Measurements from ENCODE around the gene WWOX. TPM values are rescaled to one million over a fixed set of nuclear protein-coding genes. Genes with fewer than 3 reads are reported as not detected.

WWOX gene
- total and polyA plus RNA-seq, 2 of the 8 experiments (the other 6 are each of a cell fraction or from before 2014, with no cell fraction given): 5.4 to 16.7 TPM

GRCh38 chr16:78050734-78051400 lies 48.6 kb upstream of the WWOX start:
- no peak overlapping the region for H2BK15ac ChIP-seq (ENCODE audit: low read length)
- no peak overlapping the region for H2AFZ ChIP-seq (ENCODE audit: low read length)
- no peak overlapping the region for H3K4me3 ChIP-seq (ENCODE audit: extremely low read depth in 1 of 4, insufficient read depth in 2 of 4, low read depth in 3 of 4, low read length in 4 of 4)
- no peak overlapping the region for H3K18ac ChIP-seq (ENCODE audit: extremely low read depth, low read length)
- H3K27ac ChIP-seq (ENCODE audit: low read depth, low read length): no peak overlapping the region
- H3K27me3 ChIP-seq (replicated peaks in 1 of 4; ENCODE audit: control insufficient read depth in 3 of 4, extremely low read depth in 1 of 4, insufficient read depth in 3 of 4, low read length in 3 of 4): peaks cover 0 to 9% (median 6%) of the 10 kb centered on the region in 4 experiments; a peak in 4 of 7 replicates
- no peak overlapping the region for H4K5ac ChIP-seq (ENCODE audit: insufficient read length, low read depth, low read length)
- no peak overlapping the region for H3K56ac ChIP-seq (replicated peaks; ENCODE audit: insufficient read length, low read depth, low read length)
- H4K91ac ChIP-seq (replicated peaks; ENCODE audit: insufficient read length, low read length): no peak overlapping the region
- no peak overlapping the region for H4K8ac ChIP-seq (ENCODE audit: extremely low read depth, insufficient read depth, low read length)
- H3K79me1 ChIP-seq (ENCODE audit: low read depth, low read length): no peaks in the 10 kb centered on the region
- no peak for DNase-seq (ENCODE audit: low read depth in 1 of 2, low spot score in 2 of 2)
- H3K4me1 ChIP-seq (replicated peaks in 1 of 4; ENCODE audit: control insufficient read depth in 3 of 4, insufficient read depth in 4 of 4, low read length in 3 of 4): no peaks in the 10 kb centered on the region
- H3K4me2 ChIP-seq (ENCODE audit: insufficient read depth in 1 of 2, low read depth in 2 of 2, low read length in 2 of 2): no peak overlapping the region
- no peaks in the 10 kb centered on the region for H3K79me2 ChIP-seq (ENCODE audit: control insufficient read depth in 1 of 2, insufficient read depth in 2 of 2, low read length in 2 of 2)
- no peak overlapping the region for H2BK5ac ChIP-seq (ENCODE audit: low read depth, low read length)
- H4K20me1 ChIP-seq (replicated peaks in 1 of 2; ENCODE audit: control insufficient read depth in 1 of 2, insufficient read depth in 2 of 2, low read length in 2 of 2): no peaks in the 10 kb centered on the region
- no peak overlapping the region for H3K9ac ChIP-seq (replicated peaks in 1 of 4; ENCODE audit: extremely low read depth in 1 of 4, low read depth in 3 of 4, low read length in 3 of 4)
- H3K23ac ChIP-seq (ENCODE audit: insufficient read length): no peak overlapping the region
- H3K36me3 ChIP-seq (ENCODE audit: control insufficient read depth in 2 of 4, insufficient read depth in 4 of 4, low read length in 3 of 4): no peaks in the 10 kb centered on the region
- no peaks in the 10 kb centered on the region for H3K23me2 ChIP-seq (ENCODE audit: low read depth, low read length)
- H3K14ac ChIP-seq (ENCODE audit: insufficient read length): no peak overlapping the region
- WGBS, 2 experiments (ENCODE audit: extremely low coverage in 1 of 2, insufficient coverage in 1 of 2, insufficient read length in 1 of 2, insufficient replicate concordance in 2 of 2, low coverage in 1 of 2, low lambda C conversion rate in 2 of 2, missing lambda C conversion rate in 1 of 2): 80% methylated on average over 2 of the region's 2 CpGs; no CpG with 5 or more reads in 1 of the 2 experiments
- no peak overlapping the region for H2BK12ac ChIP-seq (ENCODE audit: low read depth, low read length)
- no peak overlapping the region for H2BK20ac ChIP-seq (ENCODE audit: low read length)
- no peak overlapping the region for H2AK5ac ChIP-seq (ENCODE audit: low read depth, low read length)
- FAIRE-seq: no peak
- H3K9me3 ChIP-seq (ENCODE audit: insufficient read depth in 2 of 2, low read depth in 1 of 2, low read length in 1 of 2): no peaks in the 10 kb centered on the region
- no peak overlapping the region for H3K4ac ChIP-seq (replicated peaks; ENCODE audit: insufficient read length, low read depth, low read length)
- ChIA-PET POLR2A (ENCODE audit: partially characterized antibody) (no interaction called here), CTCF (ENCODE audit: partially characterized antibody) (interaction anchor here (0.6 to 2.4 kb wide), 15 partner anchors 8 to 1349 kb away, joined by 3 to 10 read pairs (median 4); partner anchors contain the start of gene CLEC3A)
- no peak overlapping the region for H2BK120ac ChIP-seq (replicated peaks; ENCODE audit: low read depth, low read length)
- TF ChIP-seq CHD2 (IDR thresholded peaks at IDR 0.05; ENCODE audit: low read length) (no peak), TEAD4 (IDR thresholded peaks at IDR 0.05; ENCODE audit: low read depth, low read length) (no peak), RFX5 (IDR thresholded peaks at IDR 0.05; ENCODE audit: borderline replicate concordance, low read depth, low read length) (no peak), TCF12 (IDR thresholded peaks at IDR 0.05; ENCODE audit: low read depth, low read length) (no peak), MAFK (IDR thresholded peaks at IDR 0.05; ENCODE audit: low read depth, low read length) (no peak), CEBPB (IDR thresholded peaks at IDR 0.05; ENCODE audit: low read depth, low read length) (no peak), CREB1 (IDR thresholded peaks at IDR 0.05) (no peak), HDAC6 (IDR thresholded peaks at IDR 0.05; ENCODE audit: low read depth, low read length) (no peak), KDM4A (IDR thresholded peaks at IDR 0.05; ENCODE audit: low read depth, low read length, severe bottlenecking) (no peak), JUND (IDR thresholded peaks at IDR 0.05; ENCODE audit: low read length) (no peak), TBP (IDR thresholded peaks at IDR 0.05; ENCODE audit: low read depth, low read length) (no peak), SAP30 (IDR thresholded peaks at IDR 0.05; ENCODE audit: insufficient read depth, insufficient replicate concordance, low read length) (no peak), EP300 (IDR thresholded peaks at IDR 0.05; ENCODE audit: borderline replicate concordance in 1 of 2, low read depth in 2 of 2, low read length in 2 of 2) (no peak), CHD1 (IDR thresholded peaks at IDR 0.05; ENCODE audit: low read depth, low read length) (no peak), BACH1 (IDR thresholded peaks at IDR 0.05; ENCODE audit: low read length) (no peak)

Measured in H1 (cell line).